MCF 10A (cell line): ENCODE results near the gene ODAD2. TPM values are rescaled to one million over a fixed set of nuclear protein-coding genes. Genes with fewer than 3 reads are reported as not detected.

Experiments used
- BruUV-seq: library from RNA; stranded (reverse); fragments of 400-500 nt; replicated peaks from 2 replicates; lab custom pipeline; 2021; lab: Mats Ljungman, UMichigan
- CTCF ChIA-PET: fragments of 300-600 bp; sonication (Branson Sonifier 250); formaldehyde crosslinking; extraction: SDS; loops from one replicate; lab custom pipeline; 2021; ENCODE audit warnings: antibody characterized with exemption, inconsistent platforms; lab: Yijun Ruan, JAX
- POLR2A ChIA-PET: fragments of 300-600, 350-650 bp; sonication (Branson Sonifier 250); formaldehyde crosslinking; extraction: SDS; loops from one replicate; lab custom pipeline; 2020; ENCODE audit warnings: antibody characterized with exemption, inconsistent platforms; lab: Yijun Ruan, JAX
- DNase-seq: peaks from one replicate; pipeline ENCODE4 v3.0.0-alpha.2; 2018; ENCODE audit not compliant: unreplicated experiment
- H3K27ac Mint-ChIP-seq: one replicate; pipeline ENCODE4 v1.8.0; 2022; ENCODE audit warnings: mild to moderate bottlenecking, low read depth, mixed read lengths; ENCODE audit not compliant: unreplicated experiment
- H3K27me3 Mint-ChIP-seq: one replicate; pipeline ENCODE4 v1.8.0; 2022; ENCODE audit warnings: mixed read lengths; ENCODE audit not compliant: insufficient read depth, unreplicated experiment
- H3K36me3 Mint-ChIP-seq: one replicate; pipeline ENCODE4 v1.8.0; 2022; ENCODE audit warnings: mild to moderate bottlenecking, moderate library complexity, mixed read lengths; ENCODE audit not compliant: insufficient read depth, unreplicated experiment
- H3K4me1 Mint-ChIP-seq: one replicate; pipeline ENCODE4 v1.8.0; 2022; ENCODE audit warnings: mixed read lengths; ENCODE audit not compliant: insufficient read depth, unreplicated experiment
- H3K4me3 Mint-ChIP-seq: one replicate; pipeline ENCODE4 v1.8.0; 2022; ENCODE audit warnings: mild to moderate bottlenecking, moderate library complexity, mixed read lengths; ENCODE audit not compliant: unreplicated experiment
- H3K9me3 Mint-ChIP-seq: one replicate; pipeline ENCODE4 v1.8.0; 2022; ENCODE audit warnings: mixed read lengths; ENCODE audit not compliant: unreplicated experiment
- CTCF ChIP-seq: fragments of 200-600 bp; IDR thresholded peaks from one replicate; pipeline ENCODE4 v1.8.0; 2022; ENCODE audit warnings: antibody characterized with exemption, mild to moderate bottlenecking; ENCODE audit not compliant: unreplicated experiment
- intact Hi-C: fragments of 100-400 bp; cut with micrococcal nuclease; formaldehyde crosslinking; loops from 2 replicates; pipeline ENCODE4 v1.14.1; 2022
- total RNA-seq: library from RNA; stranded (reverse); gene quantifications from 2 replicates; pipeline ENCODE4 v1.2.3, GENCODE V29; 2022

The ODAD2 gene
- total RNA-seq, 1 experiment from 2014 or later: 0.28 TPM

DNA sequence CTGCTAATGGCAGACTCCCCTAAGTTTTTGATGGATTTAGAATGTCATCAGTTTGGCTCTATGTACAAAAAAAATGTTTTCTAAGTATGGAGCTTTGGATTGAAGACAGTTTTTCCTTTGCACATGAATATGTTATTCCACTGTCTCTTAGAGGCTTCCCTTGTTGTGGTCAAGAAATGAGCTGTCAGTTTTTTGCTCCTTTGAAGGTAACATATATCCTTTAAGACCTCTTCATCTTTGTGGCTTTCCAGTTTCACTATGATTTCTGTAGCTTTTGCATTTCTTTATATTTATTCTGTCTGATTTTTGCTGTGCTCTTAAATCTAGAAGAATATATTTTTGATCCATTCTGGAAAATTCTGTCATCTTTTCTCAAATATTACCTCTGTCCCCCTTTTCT lies 15.8 kb upstream of the ODAD2 start:
- Mint-ChIP-seq H3K4me1 (no peaks in the 10 kb centered on the region), H3K36me3 (no peaks in the 10 kb centered on the region), H3K27me3 (no peaks in the 10 kb centered on the region), H3K27ac (no peak overlapping the region), H3K4me3 (no peak overlapping the region), H3K9me3 (no peaks in the 10 kb centered on the region)
- no peak for TF ChIP-seq CTCF
- ChIA-PET CTCF (no interaction called here), POLR2A (no interaction called here)
- no TSS peak for BruUV-seq
- no peak for DNase-seq
- intact Hi-C loops: no loop called here

DNA sequence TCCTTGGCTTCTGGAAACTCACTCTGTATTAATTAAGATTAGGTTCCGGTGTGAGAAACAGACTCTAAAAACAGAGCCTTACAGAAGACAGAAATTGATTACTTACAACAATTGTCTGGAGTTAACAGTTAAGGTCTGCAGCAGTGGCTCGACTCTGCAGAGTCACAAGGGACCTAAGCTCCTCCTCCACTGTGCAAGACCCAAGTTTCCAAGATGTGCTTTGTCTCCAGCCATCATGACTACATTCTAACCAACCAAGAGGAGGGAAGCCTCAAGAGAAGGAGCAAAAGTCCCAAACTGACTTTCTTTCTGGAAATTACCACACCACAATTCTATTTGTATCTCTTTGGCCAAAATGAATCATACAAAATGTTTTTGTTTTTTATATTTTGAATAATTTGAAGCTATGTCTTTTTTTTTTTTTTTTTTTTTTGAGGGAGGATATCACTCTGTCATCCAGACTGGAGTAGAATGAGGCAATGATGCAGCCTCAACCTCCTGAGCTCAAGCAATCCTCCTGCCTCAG lies 14.2 kb upstream of the ODAD2 start:
- POLR2A ChIA-PET: no interaction called here
- no TSS peak for BruUV-seq

GRCh38 chr10:28010821-28011220 lies 11.9 kb upstream of the ODAD2 start:
- intact Hi-C loops: no loop called here
- ChIA-PET CTCF (no interaction called here), POLR2A (no interaction called here)
- Mint-ChIP-seq H3K9me3 (no peaks in the 10 kb centered on the region), H3K36me3 (no peaks in the 10 kb centered on the region), H3K27me3 (no peaks in the 10 kb centered on the region), H3K4me3 (no peak overlapping the region), H3K27ac (no peak overlapping the region), H3K4me1 (no peaks in the 10 kb centered on the region)
- DNase-seq: no peak
- no peak for TF ChIP-seq CTCF
- BruUV-seq: no TSS peak

More for the DNA sequence above, 14.2 kb upstream of the ODAD2 start:
- intact Hi-C loops: no loop called here
- Mint-ChIP-seq H3K27me3 (no peaks in the 10 kb centered on the region), H3K4me3 (no peak overlapping the region), H3K36me3 (no peaks in the 10 kb centered on the region), H3K27ac (no peak overlapping the region), H3K4me1 (no peaks in the 10 kb centered on the region), H3K9me3 (no peaks in the 10 kb centered on the region)
- no peak for TF ChIP-seq CTCF
- CTCF ChIA-PET: no interaction called here
- DNase-seq: no peak

- no peak overlapping the region for H3K27ac Mint-ChIP-seq
- peaks cover 6% of the 10 kb centered on the region for H3K36me3 Mint-ChIP-seq
- no peaks in the 10 kb centered on the region for H3K4me1 Mint-ChIP-seq
- intact Hi-C loops: no loop called here
- H3K27me3 Mint-ChIP-seq: no peaks in the 10 kb centered on the region
- CTCF ChIA-PET: no interaction called here
- DNase-seq: no peak
- no peak overlapping the region for H3K4me3 Mint-ChIP-seq
- no TSS peak for BruUV-seq
- POLR2A ChIA-PET: no interaction called here
- no peak for TF ChIP-seq CTCF
- H3K9me3 Mint-ChIP-seq: peaks cover 2% of the 10 kb centered on the region
Measured at GRCh38 chr10:28008054-28008453, 9.2 kb upstream of the ODAD2 start.
